Measurements from ENCODE around the gene SNAPC2.

The SNAPC2 gene

GRCh38 chr19:7897292-7897691 lies 22.8 kb upstream of the SNAPC2 start:
- ChIA-PET POLR2A (interaction anchor here (1.0 kb wide), 1 partner anchor 9 kb away, joined by 3 read pairs; the partner anchor contains the start of gene LRRC8E), CTCF (interaction anchor here (0.8 to 1.5 kb wide), 3 partner anchors 9 to 44 kb away, joined by 3 to 4 read pairs (median 4); partner anchors contain the start of gene LRRC8E)
- DNase-seq (ENCODE audit: low read depth, low spot score): no peak
- H3K4me3 ChIP-seq (ENCODE audit: low read depth, low read length): no peak overlapping the region
- no peak for TF ChIP-seq CTCF (IDR thresholded peaks at IDR 0.05; ENCODE audit: insufficient read depth, low read length, missing control alignments)

- no peak for DNase-seq (ENCODE audit: low read depth, low spot score)
- ChIA-PET CTCF (interaction anchor here (1.0 to 2.0 kb wide), 3 partner anchors 22 to 46 kb away, joined by 3 to 7 read pairs (median 3); no protein-coding TSS in a partner anchor), POLR2A (no interaction called here)
- no peak for TF ChIP-seq CTCF (IDR thresholded peaks at IDR 0.05; ENCODE audit: insufficient read depth, low read length, missing control alignments)
- H3K4me3 ChIP-seq (ENCODE audit: low read depth, low read length): no peak overlapping the region
Observed at GRCh38 chr19:7898967-7899366, 21.2 kb upstream of the SNAPC2 start.

- TF ChIP-seq CTCF (IDR thresholded peaks at IDR 0.05; ENCODE audit: insufficient read depth, low read length, missing control alignments): no peak
- no peak overlapping the region for H3K4me3 ChIP-seq (ENCODE audit: low read depth, low read length)
- DNase-seq (ENCODE audit: low read depth, low spot score): no peak
- ChIA-PET POLR2A (interaction anchor here (1.4 to 2.2 kb wide), 2 partner anchors 9 to 10 kb away, joined by 3 to 7 read pairs; no protein-coding TSS in a partner anchor), CTCF (interaction anchor here (1.2 to 2.0 kb wide), 5 partner anchors 18 to 49 kb away, joined by 3 to 8 read pairs (median 5); no protein-coding TSS in a partner anchor)
Observed at GRCh38 chr19:7899751-7900378, 20.3 kb upstream of the SNAPC2 start.

- no peak for DNase-seq (ENCODE audit: low read depth, low spot score)
- ChIA-PET POLR2A (interaction anchor here (1.4 to 2.2 kb wide), 2 partner anchors 8 to 10 kb away, joined by 3 to 7 read pairs; no protein-coding TSS in a partner anchor), CTCF (interaction anchor here (1.1 to 2.0 kb wide), 7 partner anchors 18 to 49 kb away, joined by 3 to 8 read pairs (median 4); no protein-coding TSS in a partner anchor)
- TF ChIP-seq CTCF (IDR thresholded peaks at IDR 0.05; ENCODE audit: insufficient read depth, low read length, missing control alignments): no peak
- H3K4me3 ChIP-seq (ENCODE audit: low read depth, low read length): no peak overlapping the region
Observed at GRCh38 chr19:7900401-7900870, 19.7 kb upstream of the SNAPC2 start.

GRCh38 chr19:7900931-7901330 lies 19.2 kb upstream of the SNAPC2 start:
- TF ChIP-seq CTCF (IDR thresholded peaks at IDR 0.05; ENCODE audit: insufficient read depth, low read length, missing control alignments): no peak
- ChIA-PET POLR2A (interaction anchor here (1.4 to 2.2 kb wide), 2 partner anchors 8 to 11 kb away, joined by 3 to 7 read pairs; no protein-coding TSS in a partner anchor), CTCF (interaction anchor here (0.7 to 2.0 kb wide), 10 partner anchors 13 to 50 kb away, joined by 3 to 8 read pairs (median 4); partner anchors contain the start of gene LRRC8E)
- no peak for DNase-seq (ENCODE audit: low read depth, low spot score)
- no peak overlapping the region for H3K4me3 ChIP-seq (ENCODE audit: low read depth, low read length)

- CTCF ChIA-PET: interaction anchor here (0.6 to 2.0 kb wide), 11 partner anchors 10 to 519 kb away, joined by 3 to 8 read pairs (median 4); partner anchors contain the start of gene LRRC8E
- H3K4me3 ChIP-seq (ENCODE audit: low read depth, low read length): no peak overlapping the region
- POLR2A ChIA-PET: interaction anchor here (2.2 kb wide), 1 partner anchor 11 kb away, joined by 7 read pairs; no protein-coding TSS in a partner anchor
- no peak for DNase-seq (ENCODE audit: low read depth, low spot score)
- TF ChIP-seq CTCF (IDR thresholded peaks at IDR 0.05; ENCODE audit: insufficient read depth, low read length, missing control alignments): no peak
Observed at GRCh38 chr19:7901337-7901736, 18.8 kb upstream of the SNAPC2 start.

All from AG04449 (cell line).